ENCODE data around the gene PIEZO1. TPM values are rescaled to one million over a fixed set of nuclear protein-coding genes. Genes with fewer than 3 reads are reported as not detected.

PIEZO1 gene
- 100 to 1,000 TPM; 105 to 248 (median 172) TPM for total RNA-seq

- Histone ChIP-seq H3K4me3 (peak within 1 kb of the TSS; percentile 50 to 78), H3K27ac (peak within 1 kb of the TSS; percentile 62 to 99 (median 93)), H3K36me3 (no peaks in the 10 kb centered on the region), H3K9me3 (no peaks in the 10 kb centered on the region), H3K27me3 (peaks cover 1% of the 10 kb centered on the region), H3K4me1 (peaks cover 3 to 53% (median 34%) of the 10 kb centered on the region in 3 donors)
- WGBS, 2 donors (ENCODE audit: low coverage in 1 of 2): no CpG with 5 or more reads among the region's 110 CpGs
- peak; percentile 67 for ATAC-seq
- TF ChIP-seq POLR2A (IDR thresholded peaks at IDR 0.05) (peak; percentile 86 to 94), POLR2AphosphoS5 (IDR thresholded peaks at IDR 0.05) (peak; percentile 78), CTCF (IDR thresholded peaks at IDR 0.05) (peak in 3 of 4 experiments; percentile 96 to 100 (median 96)), EP300 (IDR thresholded peaks at IDR 0.05) (no peak)
Measured at GRCh38 chr16:88785106-88785924, at the start of gene PIEZO1. Gene PIEZO1, minus strand, starts transcription at chr16:88785220. Its CDS starts 256 bp downstream, at chr16:88784964.

GRCh38 chr16:88834670-88835069 is 49.6 kb upstream of the PIEZO1 start:
- ATAC-seq: no peak
- peaks cover 0 to 52% of the 10 kb centered on the region in 2 donors for H3K36me3 ChIP-seq

GRCh38 chr16:88833086-88833485 is 48.1 kb upstream of the PIEZO1 start:
- Histone ChIP-seq H3K27me3 (no peaks in the 10 kb centered on the region), H3K4me3 (no peak overlapping the region), H3K4me1 (no peaks in the 10 kb centered on the region), H3K27ac (no peak overlapping the region), H3K36me3 (peaks cover 0 to 52% of the 10 kb centered on the region in 2 donors), H3K9me3 (no peaks in the 10 kb centered on the region)
- no peak for TF ChIP-seq EP300 (IDR thresholded peaks at IDR 0.05)
- TF ChIP-seq POLR2A (IDR thresholded peaks at IDR 0.05): no peak
- no peak for TF ChIP-seq POLR2AphosphoS5 (IDR thresholded peaks at IDR 0.05)
- TF ChIP-seq CTCF (IDR thresholded peaks at IDR 0.05): no peak
- 84 to 91% methylated on average over 9 to 12 of the region's 13 CpGs for WGBS, 2 donors (ENCODE audit: low coverage in 1 of 2)
- no peak for ATAC-seq

More at GRCh38 chr16:88834670-88835069, 49.6 kb upstream of the PIEZO1 start:
- Histone ChIP-seq H3K4me1 (no peaks in the 10 kb centered on the region), H3K4me3 (no peak overlapping the region), H3K9me3 (no peaks in the 10 kb centered on the region), H3K27ac (no peak overlapping the region), H3K27me3 (no peaks in the 10 kb centered on the region)
- no CpG with 5 or more reads among the region's 13 CpGs for WGBS, 2 donors (ENCODE audit: low coverage in 1 of 2)
- no peak for TF ChIP-seq POLR2AphosphoS5 (IDR thresholded peaks at IDR 0.05)
- TF ChIP-seq CTCF (IDR thresholded peaks at IDR 0.05): no peak
- TF ChIP-seq POLR2A (IDR thresholded peaks at IDR 0.05): no peak
- no peak for TF ChIP-seq EP300 (IDR thresholded peaks at IDR 0.05)

- H3K9me3 ChIP-seq: no peaks in the 10 kb centered on the region
- no peaks in the 10 kb centered on the region for H3K27me3 ChIP-seq
- H3K36me3 ChIP-seq: peaks cover 0 to 56% of the 10 kb centered on the region in 2 donors
- 81 to 97% methylated on average over 4 to 6 of the region's 13 CpGs for WGBS, 2 donors (ENCODE audit: low coverage in 1 of 2)
- no peak overlapping the region for H3K27ac ChIP-seq
- no peaks in the 10 kb centered on the region for H3K4me1 ChIP-seq
- no peak overlapping the region for H3K4me3 ChIP-seq
- TF ChIP-seq POLR2A (IDR thresholded peaks at IDR 0.05): no peak
- TF ChIP-seq EP300 (IDR thresholded peaks at IDR 0.05): no peak
- TF ChIP-seq CTCF (IDR thresholded peaks at IDR 0.05): no peak
- TF ChIP-seq POLR2AphosphoS5 (IDR thresholded peaks at IDR 0.05): no peak
- ATAC-seq: no peak
Measured at GRCh38 chr16:88831838-88832237, 46.8 kb upstream of the PIEZO1 start.

GRCh38 chr16:88830783-88831182 is 45.8 kb upstream of the PIEZO1 start:
- Histone ChIP-seq H3K4me1 (no peaks in the 10 kb centered on the region), H3K27me3 (no peaks in the 10 kb centered on the region), H3K4me3 (no peak overlapping the region), H3K9me3 (no peaks in the 10 kb centered on the region), H3K36me3 (peaks cover 0 to 65% of the 10 kb centered on the region in 2 donors), H3K27ac (peak overlapping the region in 1 of 4 donors; percentile 26)
- TF ChIP-seq POLR2A (IDR thresholded peaks at IDR 0.05): no peak
- no peak for TF ChIP-seq POLR2AphosphoS5 (IDR thresholded peaks at IDR 0.05)
- no peak for TF ChIP-seq CTCF (IDR thresholded peaks at IDR 0.05)
- no peak for TF ChIP-seq EP300 (IDR thresholded peaks at IDR 0.05)
- ATAC-seq: no peak
- 83% methylated on average over 7 of the region's 14 CpGs; no CpG with 5 or more reads in 1 of the 2 donors for WGBS, 2 donors (ENCODE audit: low coverage in 1 of 2)
